Right lobe of liver (tissue), 4 donors: ENCODE measurements around the gene TSPAN8.

ENCODE experiments used
- CTCF ChIP-seq, 4 donors: fragments of 200-600 bp in 3 of 4; fragments of 450-650 bp in 1 of 4; IDR thresholded peaks; one replicate each; pipeline versions ENCODE4 v1.5.1 to v1.8.0; 2016 to 2022; ENCODE audit warnings: antibody characterized with exemption in 4 of 4, mild to moderate bottlenecking in 2 of 4
- POLR2A ChIP-seq: fragments of 450-650 bp; IDR thresholded peaks from one replicate; pipeline ENCODE4 v1.6.1; 2017; ENCODE audit warnings: antibody characterized with exemption, mild to moderate bottlenecking
- donor health status: DM: no; HTN: no; CAD: no.
- donor health status: DM: no; HTN: no; CAD: no.
- donor health status: DM: no; HTN: yes; CAD: no.

- TF ChIP-seq CTCF (IDR thresholded peaks at IDR 0.05) (no peak), POLR2A (no peak)
Measured at GRCh38 chr12:71159878-71160277, 2.1 kb upstream of the TSPAN8 start.
